ENCODE data around the gene HOXD10.

DNA sequence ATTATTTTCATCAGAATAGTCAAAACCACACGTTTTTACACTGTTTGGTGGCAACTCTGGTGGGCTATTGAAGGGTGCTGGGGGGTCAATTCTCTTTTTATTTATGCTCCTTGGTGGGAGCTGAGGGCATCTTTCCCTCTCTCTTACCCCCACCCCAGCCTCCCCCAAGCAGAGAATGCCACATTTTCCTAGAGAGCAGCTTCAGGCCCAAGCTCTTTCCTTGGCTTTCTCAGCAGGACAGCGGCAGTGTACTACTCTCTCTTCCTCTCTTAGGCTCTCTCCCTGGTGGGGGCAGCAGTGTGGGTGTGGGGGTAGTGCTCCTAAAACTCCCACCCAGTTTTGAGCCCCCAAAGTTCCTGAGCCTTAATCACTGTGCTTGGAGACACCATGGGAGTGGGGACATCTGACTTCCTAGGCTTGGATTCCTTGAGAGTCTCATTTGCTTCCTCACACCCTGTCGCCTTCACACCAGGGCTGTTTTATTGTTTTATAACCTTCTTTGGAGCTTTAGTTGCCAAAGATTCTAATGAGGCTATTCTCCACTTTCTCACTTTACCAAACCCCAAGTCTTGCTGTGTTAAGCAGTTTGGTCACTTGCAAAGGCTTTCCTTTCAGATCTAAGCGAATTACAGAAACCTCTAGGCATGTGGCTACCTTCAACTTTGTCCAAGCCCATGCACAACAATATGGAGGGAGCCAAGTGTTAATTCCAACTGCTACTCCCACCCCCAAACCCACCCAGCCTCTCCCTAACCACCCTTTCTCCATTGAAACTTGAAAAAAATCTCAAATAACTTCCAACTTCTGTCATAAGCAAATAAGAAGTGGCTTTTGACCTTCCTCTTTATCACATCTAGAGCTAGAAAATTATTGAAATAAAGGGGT, 28.7 kb downstream of the HOXD10 start:
- TF ChIP-seq, protein P1, sequence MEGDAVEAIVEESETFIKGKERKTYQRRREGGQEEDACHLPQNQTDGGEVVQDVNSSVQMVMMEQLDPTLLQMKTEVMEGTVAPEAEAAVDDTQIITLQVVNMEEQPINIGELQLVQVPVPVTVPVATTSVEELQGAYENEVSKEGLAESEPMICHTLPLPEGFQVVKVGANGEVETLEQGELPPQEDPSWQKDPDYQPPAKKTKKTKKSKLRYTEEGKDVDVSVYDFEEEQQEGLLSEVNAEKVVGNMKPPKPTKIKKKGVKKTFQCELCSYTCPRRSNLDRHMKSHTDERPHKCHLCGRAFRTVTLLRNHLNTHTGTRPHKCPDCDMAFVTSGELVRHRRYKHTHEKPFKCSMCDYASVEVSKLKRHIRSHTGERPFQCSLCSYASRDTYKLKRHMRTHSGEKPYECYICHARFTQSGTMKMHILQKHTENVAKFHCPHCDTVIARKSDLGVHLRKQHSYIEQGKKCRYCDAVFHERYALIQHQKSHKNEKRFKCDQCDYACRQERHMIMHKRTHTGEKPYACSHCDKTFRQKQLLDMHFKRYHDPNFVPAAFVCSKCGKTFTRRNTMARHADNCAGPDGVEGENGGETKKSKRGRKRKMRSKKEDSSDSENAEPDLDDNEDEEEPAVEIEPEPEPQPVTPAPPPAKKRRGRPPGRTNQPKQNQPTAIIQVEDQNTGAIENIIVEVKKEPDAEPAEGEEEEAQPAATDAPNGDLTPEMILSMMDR (conservative IDR thresholded peaks at IDR 0.05 in 1 of 2, IDR thresholded peaks at IDR 0.05 in 1 of 2; ENCODE audit: extremely low read depth in 1 of 2, insufficient read depth in 1 of 2, low read depth in 1 of 2, low read length in 2 of 2): no peak
- no peak for TF ChIP-seq EZH2 (IDR thresholded peaks at IDR 0.05; ENCODE audit: borderline replicate concordance, low read length)

Measured in mammary epithelial cell (primary cell).